Transverse colon (tissue), 4 donors: ENCODE results near the gene TSPAN9. TPM values are rescaled to one million over a fixed set of nuclear protein-coding genes. Genes with fewer than 3 reads are reported as not detected.

Experiments used
- DNase-seq: peaks from one replicate; pipeline ENCODE4 v3.0.0-alpha.2; 2019
- H3K27ac ChIP-seq, 4 donors: fragments of 200-600 bp; sonication (generic); 2 replicates each; pipeline ENCODE4 v1.5.1; 2016 to 2018; ENCODE audit warnings: inconsistent platforms in 4 of 4
- H3K27me3 ChIP-seq: fragments of 200-600 bp; sonication (generic); 2 replicates; pipeline ENCODE4 v1.5.1; 2017; ENCODE audit warnings: inconsistent platforms
- H3K36me3 ChIP-seq, 4 donors: fragments of 200-600 bp; sonication (generic); 2 replicates each; pipeline ENCODE4 v1.5.1; 2017 to 2019; ENCODE audit warnings: inconsistent platforms in 4 of 4
- H3K4me1 ChIP-seq, 4 donors: fragments of 200-600 bp; sonication (generic); 2 replicates each; pipeline ENCODE4 v1.5.1; 2017 to 2020; ENCODE audit warnings: inconsistent platforms in 4 of 4
- H3K4me3 ChIP-seq, 4 donors: fragments of 200-600 bp; sonication (generic); 1 replicate in 1 of 4; 2 replicates in 3 of 4; pipeline versions ENCODE4 v1.5.1 to v1.6.1; 2017 to 2019; ENCODE audit warnings: inconsistent platforms in 4 of 4
- H3K9me3 ChIP-seq, 2 donors: fragments of 200-600 bp; sonication (generic); 2 replicates each; pipeline ENCODE4 v1.5.1; 2017 to 2019; ENCODE audit warnings: inconsistent platforms in 2 of 2
- EP300 ChIP-seq: sonication (generic); formaldehyde crosslinking; IDR thresholded peaks from one replicate; pipeline ENCODE4 v1.6.1; 2017; ENCODE audit warnings: antibody characterized with exemption, low read depth
- POLR2A ChIP-seq: fragments of 450-650 bp; IDR thresholded peaks from one replicate; pipeline ENCODE4 v1.6.1; 2016; ENCODE audit warnings: antibody characterized with exemption, mild to moderate bottlenecking, moderate library complexity
- POLR2AphosphoS5 ChIP-seq, 3 donors: sonication (generic); formaldehyde crosslinking; IDR thresholded peaks; one replicate each; pipeline ENCODE4 v1.6.1; 2016; ENCODE audit warnings: antibody characterized with exemption in 3 of 3
- WGBS, 2 donors: methylation state at CpG; one replicate each; pipeline ENCODE4 v1.1.5; 2018; ENCODE audit warnings: low coverage in 1 of 2; 5-methylcytosine and 5-hydroxymethylcytosine counted together
- in situ Hi-C, 4 donors: fragments of 200-750 bp; cut with MboI; loops; one replicate each; pipeline versions ENCODE4 v1.15.0 to v1.15.1; 2017; ENCODE audit warnings: low sequenced_read_pairs in 3 of 4, low pct_ligation_motif_present in 1 of 4, low pct_unique_long_range_greater_than_20kb in 1 of 4
- intact Hi-C: fragments of 100-400 bp; cut with DNase I; formaldehyde crosslinking; loops from one replicate; pipeline ENCODE4 v1.15.1; 2023; ENCODE audit warnings: low total_unique reads
- total RNA-seq, 4 donors: library from RNA; depleted of rRNA; stranded (reverse); fragments of >200 nt; gene quantifications; one replicate each; pipeline ENCODE4 v1.1.0, GENCODE V29; 2016
- TF ChIP-seq, protein P1 (sequence below), 5 experiments: fragments of 200-600 bp in 3 of 5; fragments of 450-650 bp in 2 of 5; sonication (generic) in 3 of 5; IDR thresholded peaks; 1 replicate in 2 of 5; 2 replicates in 3 of 5; pipeline ENCODE4 v1.5.1; 2016 to 2017; ENCODE audit warnings: antibody characterized with exemption in 5 of 5, inconsistent platforms in 3 of 5, mild to moderate bottlenecking in 2 of 5, moderate library complexity in 1 of 5

TSPAN9 gene
- total RNA-seq, 4 donors from 2014 or later: 4.2 to 9.3 (median 6.1) TPM

GRCh38 chr12:3087758-3088650 is 10.8 kb downstream of the TSPAN9 start:
- Histone ChIP-seq H3K27ac (no peak overlapping the region), H3K4me3 (no peak overlapping the region), H3K36me3 (no peaks in the 10 kb centered on the region), H3K4me1 (peaks cover 0 to 3% (median 0%) of the 10 kb centered on the region in 4 donors), H3K9me3 (no peaks in the 10 kb centered on the region), H3K27me3 (no peaks in the 10 kb centered on the region)
- no peak for DNase-seq
- no peak for TF ChIP-seq EP300
- TF ChIP-seq POLR2AphosphoS5 (IDR thresholded peaks at IDR 0.05): no peak
- in situ Hi-C loops: no loop called here
- whole genome bisulfite sequencing, 2 donors: 69% methylated on average over 11 of the region's 11 CpGs; no CpG with 5 or more reads in 1 of the 2 donors
- intact Hi-C loops: no loop called here

DNA sequence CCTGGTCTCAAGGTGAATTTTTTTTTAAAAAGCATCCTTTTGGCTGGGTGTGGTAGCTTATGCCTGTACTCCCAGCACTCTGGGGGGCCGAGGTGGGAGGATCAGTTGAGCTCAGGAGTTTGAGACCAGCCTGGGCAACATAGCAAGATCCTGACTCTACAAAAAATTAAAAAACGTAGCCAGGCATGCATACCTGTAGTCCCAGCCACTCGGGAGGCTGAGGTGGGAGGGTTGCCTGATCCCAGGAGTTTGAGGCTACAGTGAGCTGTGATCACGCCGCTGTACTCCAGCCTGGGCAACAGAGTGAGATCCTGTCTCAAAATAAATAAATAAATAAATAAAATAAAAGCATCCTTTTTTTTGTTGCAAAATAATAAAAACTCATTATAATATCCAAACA is 12.4 kb downstream of the TSPAN9 start:
- DNase-seq: no peak
- TF ChIP-seq POLR2A (no peak), EP300 (no peak), POLR2AphosphoS5 (IDR thresholded peaks at IDR 0.05) (no peak)
- TF ChIP-seq, protein P1, sequence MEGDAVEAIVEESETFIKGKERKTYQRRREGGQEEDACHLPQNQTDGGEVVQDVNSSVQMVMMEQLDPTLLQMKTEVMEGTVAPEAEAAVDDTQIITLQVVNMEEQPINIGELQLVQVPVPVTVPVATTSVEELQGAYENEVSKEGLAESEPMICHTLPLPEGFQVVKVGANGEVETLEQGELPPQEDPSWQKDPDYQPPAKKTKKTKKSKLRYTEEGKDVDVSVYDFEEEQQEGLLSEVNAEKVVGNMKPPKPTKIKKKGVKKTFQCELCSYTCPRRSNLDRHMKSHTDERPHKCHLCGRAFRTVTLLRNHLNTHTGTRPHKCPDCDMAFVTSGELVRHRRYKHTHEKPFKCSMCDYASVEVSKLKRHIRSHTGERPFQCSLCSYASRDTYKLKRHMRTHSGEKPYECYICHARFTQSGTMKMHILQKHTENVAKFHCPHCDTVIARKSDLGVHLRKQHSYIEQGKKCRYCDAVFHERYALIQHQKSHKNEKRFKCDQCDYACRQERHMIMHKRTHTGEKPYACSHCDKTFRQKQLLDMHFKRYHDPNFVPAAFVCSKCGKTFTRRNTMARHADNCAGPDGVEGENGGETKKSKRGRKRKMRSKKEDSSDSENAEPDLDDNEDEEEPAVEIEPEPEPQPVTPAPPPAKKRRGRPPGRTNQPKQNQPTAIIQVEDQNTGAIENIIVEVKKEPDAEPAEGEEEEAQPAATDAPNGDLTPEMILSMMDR (IDR thresholded peaks at IDR 0.05): no peak
- no peaks in the 10 kb centered on the region for H3K36me3 ChIP-seq
- intact Hi-C loops: no loop called here
- H3K27ac ChIP-seq: no peak overlapping the region
- H3K4me1 ChIP-seq: peaks cover 0 to 3% (median 0%) of the 10 kb centered on the region in 4 donors
- WGBS, 2 donors: 88 to 92% methylated on average over 5 of the region's 5 CpGs
- no peak overlapping the region for H3K4me3 ChIP-seq
- H3K27me3 ChIP-seq: no peaks in the 10 kb centered on the region
- H3K9me3 ChIP-seq: no peaks in the 10 kb centered on the region
- in situ Hi-C loops: no loop called here

GRCh38 chr12:3090240-3091037 is 13.3 kb downstream of the TSPAN9 start:
- Histone ChIP-seq H3K9me3 (no peaks in the 10 kb centered on the region), H3K36me3 (no peaks in the 10 kb centered on the region), H3K4me3 (no peak overlapping the region), H3K27ac (no peak overlapping the region), H3K4me1 (peaks cover 0 to 3% (median 0%) of the 10 kb centered on the region in 4 donors), H3K27me3 (no peaks in the 10 kb centered on the region)
- DNase-seq: no peak
- 86% methylated on average over 17 of the region's 17 CpGs; no CpG with 5 or more reads in 1 of the 2 donors for WGBS, 2 donors
- in situ Hi-C loops: no loop called here
- intact Hi-C loops: no loop called here
- TF ChIP-seq POLR2AphosphoS5 (IDR thresholded peaks at IDR 0.05) (no peak), EP300 (no peak), POLR2A (no peak)
- TF ChIP-seq, protein P1 (IDR thresholded peaks at IDR 0.05): no peak

GRCh38 chr12:3091038-3091319 is 13.8 kb downstream of the TSPAN9 start:
- no peaks in the 10 kb centered on the region for H3K27me3 ChIP-seq
- no peak overlapping the region for H3K27ac ChIP-seq
- TF ChIP-seq POLR2AphosphoS5 (IDR thresholded peaks at IDR 0.05) (no peak), POLR2A (no peak), EP300 (no peak)
- DNase-seq: no peak
- no peaks in the 10 kb centered on the region for H3K9me3 ChIP-seq
- H3K4me1 ChIP-seq: peaks cover 0 to 3% (median 0%) of the 10 kb centered on the region in 4 donors
- in situ Hi-C loops: no loop called here
- no peak overlapping the region for H3K4me3 ChIP-seq
- WGBS, 2 donors: 82% methylated on average over 7 of the region's 7 CpGs; no CpG with 5 or more reads in 1 of the 2 donors
- intact Hi-C loops: no loop called here
- no peaks in the 10 kb centered on the region for H3K36me3 ChIP-seq
